Measurements from ENCODE around the gene TNFRSF14. TPM values are rescaled to one million over a fixed set of nuclear protein-coding genes. Genes with fewer than 3 reads are reported as not detected.

TNFRSF14 gene
- total and polyA plus RNA-seq, 9 of the 15 experiments (the other 6 are each of a cell fraction or from before 2014, with no cell fraction given): 0.11 to 2.3 (median 0.68) TPM; not detected in 2

- ChIA-PET CTCF (ENCODE audit: low intra/inter-chr PET ratio) (interaction anchor here (0.6 kb wide), 1 partner anchor 658 kb away, joined by 3 read pairs; no protein-coding TSS in a partner anchor), POLR2A (interaction anchor here (0.6 to 1.3 kb wide), 3 partner anchors 9 to 392 kb away, joined by 3 to 4 read pairs (median 3); no protein-coding TSS in a partner anchor)
- no TSS peak for BruUV-seq (replicated peaks)
- Histone ChIP-seq H3K27ac (ENCODE audit: extremely low read depth, low read depth, low read length) (no peak overlapping the region), H4K20me1 (replicated peaks; ENCODE audit: control insufficient read depth, insufficient read depth, low read length) (0 out of 2 replicates have a peak, but pooled peaks cover 9% of the 10 kb centered on the region), H2AFZ (ENCODE audit: low read depth, low read length) (no peak overlapping the region), H3K4me2 (ENCODE audit: insufficient read depth, low read length) (no peak overlapping the region), H3K4me3 (no peak overlapping the region), H3K9me3 (replicated peaks; ENCODE audit: control insufficient read depth, insufficient read depth, low read depth, low read length) (no peaks in the 10 kb centered on the region), H3K4me1 (replicated peaks in 1 of 2; ENCODE audit: control insufficient read depth in 2 of 2, insufficient read depth in 2 of 2, low read length in 2 of 2) (peaks cover 0 to 25% of the 10 kb centered on the region in 2 experiments; a peak in 2 of 5 replicates), H3K79me2 (ENCODE audit: control insufficient read depth, insufficient read depth, low read length) (no peaks in the 10 kb centered on the region), H3K9me1 (ENCODE audit: control insufficient read depth, insufficient read depth, low read length) (no peaks in the 10 kb centered on the region), H3K36me3 (ENCODE audit: control insufficient read depth, insufficient read depth, low read length) (no peaks in the 10 kb centered on the region), H3K9ac (ENCODE audit: insufficient read depth in 1 of 2, low read depth in 2 of 2, low read length in 2 of 2) (no peak overlapping the region), H3K27me3 (ENCODE audit: control insufficient read depth in 2 of 2, insufficient read depth in 2 of 2, low read length in 2 of 2) (peaks cover 36 to 59% of the 10 kb centered on the region in 2 experiments; a peak in 4 of 5 replicates)
- WGBS (ENCODE audit: insufficient coverage, low coverage, missing lambda C conversion rate): 8% methylated on average over 15 of the region's 15 CpGs
- in situ Hi-C loops (cut with MboI): no loop called here
- intact Hi-C loops (cut with micrococcal nuclease): no loop called here
- FAIRE-seq (no peak), DNase-seq (ENCODE audit: extremely low read depth in 1 of 4, low spot score in 3 of 4) (no peak), ATAC-seq (no peak; the same call in 2 of the 3 replicates)
- no peak for TF ChIP-seq SIN3A (IDR thresholded peaks at IDR 0.05; ENCODE audit: borderline replicate concordance in 2 of 2, control insufficient read depth in 1 of 2, low read depth in 2 of 2, low read length in 2 of 2)
- TF ChIP-seq MTA1 (IDR thresholded peaks at IDR 0.05; ENCODE audit: borderline replicate concordance): no peak
- TF ChIP-seq RBM14 (IDR thresholded peaks at IDR 0.05; ENCODE audit: borderline replicate concordance, insufficient read depth, low read depth, low read length): no peak
- TF ChIP-seq E2F3 (CRISPR knock-in tag; IDR thresholded peaks at IDR 0.05): no peak
- TF ChIP-seq ATF1 (CRISPR knock-in tag; IDR thresholded peaks at IDR 0.05): no peak
- TF ChIP-seq ATF1 (tag; IDR thresholded peaks at IDR 0.05): 0 out of 2 replicates have a peak, but pooled peaks have one; percentile 15
- TF ChIP-seq U2AF1 (optimal IDR thresholded peaks at IDR 0.05; ENCODE audit: low read depth, low read length): no peak
Observed at GRCh38 chr1:2602311-2602835, 46.2 kb downstream of the TNFRSF14 start.
